ENCODE results near the gene DOCK9. TPM values are rescaled to one million over a fixed set of nuclear protein-coding genes. Genes with fewer than 3 reads are reported as not detected.

The DOCK9 gene
- total RNA-seq, 1 donor from 2014 or later = 99.8 TPM

DNA sequence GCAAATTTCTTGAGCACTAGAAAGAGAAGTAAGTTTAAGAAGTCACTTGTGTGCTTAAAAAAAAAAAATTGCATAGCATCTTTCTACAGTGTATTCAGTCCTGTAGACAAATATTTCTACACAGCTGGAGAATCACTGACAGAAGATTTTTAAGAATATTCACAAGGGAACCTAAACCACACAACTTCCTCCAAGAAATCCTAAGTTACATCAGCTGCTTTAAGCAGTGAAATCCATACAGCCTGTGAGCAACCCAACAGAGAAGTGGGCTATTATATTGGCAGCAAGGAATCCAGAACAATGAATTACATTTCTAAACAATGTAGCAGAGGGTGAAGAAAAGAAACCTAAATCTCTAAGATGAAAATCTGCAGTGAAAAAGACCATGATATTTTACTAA lies 1.5 kb downstream of the DOCK9 start:
- intact Hi-C loops (cut with micrococcal nuclease) = no loop called here

DNA sequence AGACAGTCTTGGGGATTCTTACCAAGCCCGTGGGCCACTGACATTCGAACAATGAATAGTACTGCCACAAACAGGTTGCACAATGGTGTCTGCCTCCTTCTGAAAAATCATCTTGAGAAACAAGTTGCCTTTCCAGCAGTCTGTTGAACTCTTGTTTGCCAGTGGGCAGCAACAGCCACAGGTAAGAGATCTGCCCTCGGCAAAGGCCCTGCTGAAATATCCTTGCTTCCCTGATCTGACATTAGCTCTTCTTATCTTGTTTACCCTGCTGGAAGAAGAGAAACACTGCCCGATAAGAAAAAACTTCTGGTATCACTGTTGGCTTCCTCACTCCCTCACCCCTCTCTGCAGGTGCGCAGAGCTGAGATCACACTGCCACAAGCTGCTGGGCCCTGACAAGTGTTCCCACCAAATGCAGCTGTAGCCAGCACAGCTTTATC lies 2.0 kb downstream of the DOCK9 start:
- intact Hi-C loops (cut with micrococcal nuclease) = no loop called here

DNA sequence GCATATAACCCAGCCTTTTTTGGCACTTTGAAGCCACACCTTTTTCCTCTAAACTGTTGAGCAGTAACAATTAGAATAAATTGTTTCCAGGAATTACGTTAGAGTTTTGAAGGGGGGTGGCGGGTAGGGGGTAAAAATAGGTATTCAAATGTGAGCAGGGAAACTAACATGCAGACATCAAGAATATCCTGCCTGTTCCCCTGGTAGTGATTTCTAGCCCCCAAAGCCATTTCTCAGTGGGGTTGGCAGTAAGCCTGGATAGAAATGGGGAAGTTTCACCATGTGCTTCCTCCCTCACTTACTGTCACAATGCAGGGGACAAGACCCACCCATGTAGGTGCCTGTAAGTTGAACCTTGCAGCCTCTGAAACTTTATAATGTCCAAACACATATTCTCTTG lies 3.8 kb downstream of the DOCK9 start:
- intact Hi-C loops (cut with micrococcal nuclease) = no loop called here

DNA sequence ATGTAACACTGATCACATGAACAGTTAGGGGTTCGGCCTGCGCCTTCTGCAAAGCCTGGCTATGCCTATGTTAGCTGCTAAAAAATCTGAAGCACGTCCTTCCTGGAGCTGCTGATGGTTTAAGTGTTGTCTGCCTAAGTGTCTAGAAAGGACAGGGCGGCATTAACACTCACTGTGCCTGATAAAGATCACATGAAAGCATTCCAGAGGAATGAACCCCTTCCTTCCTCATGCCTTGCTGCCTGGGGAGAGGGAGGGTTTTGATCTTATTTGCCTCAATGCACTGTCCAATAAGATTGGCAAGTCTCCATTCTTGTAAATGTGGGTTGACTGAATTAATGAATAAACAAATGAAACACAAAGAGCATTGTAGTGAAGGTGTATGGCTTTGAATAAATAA lies 5.2 kb downstream of the DOCK9 start:
- intact Hi-C loops (cut with micrococcal nuclease) = no loop called here

DNA sequence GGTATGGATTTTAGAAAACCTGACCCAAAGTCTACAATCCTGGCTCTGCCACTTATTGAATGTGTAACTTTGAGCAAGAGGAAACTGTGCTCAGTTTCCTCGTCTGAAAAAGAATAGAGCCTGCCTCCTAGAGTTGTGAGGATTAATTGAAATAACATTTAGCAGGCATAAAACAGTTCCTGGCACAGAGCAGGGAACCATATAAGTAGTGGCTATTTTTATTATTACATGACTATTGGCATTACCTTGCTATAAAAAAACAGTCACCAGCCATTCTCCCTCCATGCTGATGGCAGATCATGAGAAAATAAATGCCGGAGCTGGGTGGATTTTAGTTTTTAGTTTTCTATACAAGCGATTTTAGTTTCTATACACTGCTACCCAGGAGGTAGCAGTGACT lies 5.8 kb downstream of the DOCK9 start:
- intact Hi-C loops (cut with micrococcal nuclease) = no loop called here

DNA sequence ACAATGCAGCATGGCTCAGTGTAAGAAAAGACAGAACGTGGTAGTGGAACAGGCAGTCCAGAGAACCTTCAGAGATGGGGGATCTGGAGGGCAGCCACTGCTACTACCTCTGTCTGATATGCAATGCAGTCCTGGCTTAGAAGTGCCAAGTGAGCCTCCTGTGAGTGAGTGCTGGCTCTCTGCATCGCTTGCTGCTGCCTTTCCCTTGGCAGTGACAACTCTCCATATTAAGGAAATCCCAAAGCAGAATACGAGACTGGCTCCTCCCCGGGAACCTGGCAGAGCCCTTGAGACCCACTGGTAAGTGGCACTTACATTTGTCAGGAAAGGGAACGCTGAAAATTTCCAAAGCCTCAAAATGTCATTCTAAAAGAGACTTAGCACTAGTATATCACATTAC lies 7.5 kb downstream of the DOCK9 start:
- intact Hi-C loops (cut with micrococcal nuclease) = no loop called here

DNA sequence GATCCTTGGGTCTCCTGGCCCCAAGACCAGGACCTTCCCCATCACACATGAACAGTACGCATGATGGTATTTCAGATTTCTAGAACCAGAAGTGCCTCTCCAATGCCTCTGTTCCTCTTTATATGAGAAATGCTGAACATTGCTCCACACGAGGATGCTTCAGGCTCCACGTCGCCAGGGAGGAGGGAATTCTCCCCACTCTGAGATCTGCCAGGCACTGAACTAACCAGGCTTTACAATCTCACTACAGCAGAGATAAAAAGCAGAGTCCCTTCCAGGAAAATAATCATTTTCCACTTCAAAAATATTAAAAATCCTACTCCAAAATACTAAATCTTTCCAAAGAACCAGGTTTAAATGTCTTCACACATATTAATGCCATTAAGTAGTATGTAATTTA lies 10.4 kb downstream of the DOCK9 start:
- intact Hi-C loops (cut with micrococcal nuclease) = no loop called here

DNA sequence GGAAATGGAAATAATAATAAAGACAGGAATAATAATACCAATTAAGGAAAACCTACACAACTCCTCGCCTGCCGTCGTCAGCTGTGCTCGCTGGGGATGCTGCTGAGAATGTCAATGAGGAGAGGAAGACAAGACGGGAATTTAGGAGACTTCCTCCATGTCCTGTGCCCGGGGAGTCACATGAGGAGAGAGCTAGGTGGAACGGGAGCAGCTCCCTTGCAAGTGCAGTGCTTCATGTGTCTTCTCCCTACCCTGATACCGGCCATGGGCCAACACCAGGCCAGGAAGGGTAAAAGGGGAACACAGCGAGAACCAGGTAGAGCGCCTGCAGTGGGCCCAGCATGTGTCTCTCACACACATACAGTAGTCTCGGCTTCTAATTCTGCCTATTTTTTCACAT lies 11.8 kb downstream of the DOCK9 start:
- intact Hi-C loops (cut with micrococcal nuclease) = no loop called here

DNA sequence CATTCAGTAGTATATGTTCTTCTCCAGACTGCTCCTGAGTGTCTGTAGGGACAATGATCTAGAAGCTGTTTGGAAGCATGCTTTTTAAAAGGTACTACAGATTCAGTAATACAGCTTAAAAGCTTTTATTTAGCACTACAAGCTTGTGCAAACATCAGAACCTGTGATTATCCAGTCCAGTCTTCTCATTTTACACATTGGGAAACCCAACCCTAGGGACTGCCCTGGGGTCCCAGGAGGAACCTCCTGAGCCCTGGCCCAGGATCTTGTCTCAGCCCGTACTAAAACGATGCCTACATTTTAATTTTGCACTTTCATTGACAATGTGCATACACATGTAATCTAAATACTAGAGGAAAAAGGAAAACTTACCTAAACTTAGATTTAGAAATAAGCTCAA lies 12.5 kb downstream of the DOCK9 start:
- intact Hi-C loops (cut with micrococcal nuclease) = no loop called here

DNA sequence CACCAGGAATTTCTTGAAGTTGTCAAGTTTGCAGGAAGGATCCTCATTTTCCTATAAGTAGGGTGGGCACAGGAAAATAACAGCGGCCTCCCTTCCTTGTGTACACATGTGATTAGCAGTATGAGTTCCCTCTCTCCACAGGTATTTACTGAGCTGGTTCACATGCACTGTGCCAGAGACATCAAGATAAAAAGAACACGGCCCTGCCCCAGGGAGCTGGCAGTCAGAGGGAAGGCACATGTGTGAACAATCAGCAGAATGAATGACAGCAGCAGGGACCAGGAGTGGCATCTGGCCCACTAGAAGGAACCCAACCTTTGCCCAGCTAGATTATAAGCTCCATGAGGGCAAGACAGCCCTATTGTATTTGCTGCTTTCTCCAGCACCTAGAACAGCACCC lies 13.9 kb downstream of the DOCK9 start:
- intact Hi-C loops (cut with micrococcal nuclease) = no loop called here

DNA sequence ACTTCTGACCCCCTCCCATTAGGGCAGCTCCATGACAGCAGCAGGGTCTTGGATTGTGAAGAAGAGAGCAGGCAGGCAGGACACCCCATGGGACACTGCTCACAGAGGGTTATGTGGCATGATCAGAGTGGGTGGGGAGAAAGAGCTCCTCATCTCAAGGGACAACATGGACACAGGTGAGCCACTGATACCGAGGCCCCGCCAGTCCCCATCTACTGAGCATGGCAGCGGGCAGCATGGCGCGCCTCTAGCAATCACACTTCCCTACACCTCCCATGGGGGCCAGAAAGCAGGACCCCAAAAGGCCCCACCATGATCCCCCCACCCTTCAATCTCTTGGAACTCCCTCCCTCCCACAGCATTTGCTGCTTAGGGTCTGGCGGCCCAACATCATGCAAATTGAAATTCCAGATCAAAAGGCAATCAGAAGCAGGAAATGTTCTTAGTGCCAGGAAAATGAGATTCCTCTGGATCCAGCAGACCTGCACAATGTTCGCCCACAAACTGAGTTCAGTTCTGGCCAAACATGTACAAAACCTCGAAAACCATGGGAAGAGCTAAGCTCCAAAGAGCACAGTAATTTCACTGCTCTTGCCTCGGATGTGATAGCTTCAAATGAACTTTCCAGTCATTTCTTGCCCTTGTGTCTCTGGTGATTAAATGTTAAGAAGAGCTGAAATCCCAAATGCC lies 14.8 kb downstream of the DOCK9 start:
- intact Hi-C loops (cut with micrococcal nuclease) = no loop called here

DNA sequence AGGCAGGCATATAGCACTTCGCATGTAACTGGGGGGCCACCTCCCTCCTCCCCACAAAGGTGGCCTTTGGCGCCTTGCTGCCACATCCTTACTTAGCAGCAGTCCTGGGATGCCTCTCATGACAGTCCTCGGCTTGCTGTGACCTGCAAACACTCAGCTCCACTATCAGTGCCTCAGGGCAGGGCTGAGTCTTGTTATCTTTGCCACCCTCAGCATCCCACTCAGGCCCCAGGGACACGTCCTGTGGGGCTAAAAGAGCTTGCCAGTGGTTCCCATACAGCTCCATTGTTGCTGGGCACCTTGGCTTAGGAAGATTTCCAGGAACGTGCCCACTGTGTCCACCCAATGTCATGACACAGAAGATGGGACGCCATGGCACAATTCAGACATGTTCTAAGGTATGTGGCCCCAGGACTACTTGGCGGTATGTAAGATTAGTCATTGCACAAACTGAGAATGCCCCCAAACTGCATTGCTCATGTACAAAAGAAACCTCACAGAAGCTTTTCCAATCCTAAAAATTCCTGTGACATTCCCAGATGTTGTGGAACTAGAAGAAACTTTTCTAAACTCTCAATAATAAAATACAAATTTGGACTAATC lies 16.3 kb downstream of the DOCK9 start:
- intact Hi-C loops (cut with micrococcal nuclease) = no loop called here

DNA sequence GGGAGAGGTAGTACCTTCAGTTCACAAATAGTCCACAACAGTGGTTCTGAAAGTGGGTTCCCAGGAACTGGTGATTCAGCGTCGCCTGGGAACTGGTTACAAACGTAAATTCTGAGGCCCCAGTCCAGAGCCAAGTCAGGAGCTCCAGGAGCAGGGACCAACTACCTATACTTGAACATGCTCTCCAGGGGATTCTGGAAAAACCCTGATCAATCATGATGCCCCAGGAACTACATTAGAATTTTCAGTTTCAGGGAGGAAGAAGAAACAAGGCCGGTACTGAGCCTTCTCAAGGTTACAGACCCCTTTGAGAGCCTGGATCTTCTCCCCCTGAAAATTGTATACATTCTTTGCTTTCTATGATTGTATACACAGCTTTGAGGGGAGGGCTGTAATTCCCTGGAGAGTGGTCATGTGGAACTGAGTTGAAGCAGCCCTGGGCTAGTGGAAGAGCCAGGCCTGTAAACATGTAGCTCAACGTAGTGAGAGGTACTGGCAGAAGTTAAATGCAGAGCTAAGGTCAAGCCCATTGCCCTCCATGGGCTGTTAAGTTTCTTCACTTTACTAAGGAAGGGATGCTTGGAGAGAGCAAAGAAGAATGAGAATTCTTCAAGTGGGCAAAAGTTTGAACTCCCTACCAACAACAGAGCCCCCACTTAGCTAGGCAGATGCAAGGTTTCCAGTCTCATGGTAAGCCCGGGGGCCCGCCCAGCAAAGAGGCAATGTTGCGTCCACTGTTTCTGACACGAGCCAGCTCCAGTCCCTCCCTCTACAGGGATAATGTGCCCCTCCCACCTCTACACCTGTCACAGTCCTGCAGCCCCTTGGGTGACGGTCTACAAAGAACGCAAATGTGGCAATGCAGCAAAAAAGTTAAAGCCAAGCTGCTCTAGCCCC lies 17.0 kb downstream of the DOCK9 start:
- intact Hi-C loops (cut with micrococcal nuclease) = no loop called here

DNA sequence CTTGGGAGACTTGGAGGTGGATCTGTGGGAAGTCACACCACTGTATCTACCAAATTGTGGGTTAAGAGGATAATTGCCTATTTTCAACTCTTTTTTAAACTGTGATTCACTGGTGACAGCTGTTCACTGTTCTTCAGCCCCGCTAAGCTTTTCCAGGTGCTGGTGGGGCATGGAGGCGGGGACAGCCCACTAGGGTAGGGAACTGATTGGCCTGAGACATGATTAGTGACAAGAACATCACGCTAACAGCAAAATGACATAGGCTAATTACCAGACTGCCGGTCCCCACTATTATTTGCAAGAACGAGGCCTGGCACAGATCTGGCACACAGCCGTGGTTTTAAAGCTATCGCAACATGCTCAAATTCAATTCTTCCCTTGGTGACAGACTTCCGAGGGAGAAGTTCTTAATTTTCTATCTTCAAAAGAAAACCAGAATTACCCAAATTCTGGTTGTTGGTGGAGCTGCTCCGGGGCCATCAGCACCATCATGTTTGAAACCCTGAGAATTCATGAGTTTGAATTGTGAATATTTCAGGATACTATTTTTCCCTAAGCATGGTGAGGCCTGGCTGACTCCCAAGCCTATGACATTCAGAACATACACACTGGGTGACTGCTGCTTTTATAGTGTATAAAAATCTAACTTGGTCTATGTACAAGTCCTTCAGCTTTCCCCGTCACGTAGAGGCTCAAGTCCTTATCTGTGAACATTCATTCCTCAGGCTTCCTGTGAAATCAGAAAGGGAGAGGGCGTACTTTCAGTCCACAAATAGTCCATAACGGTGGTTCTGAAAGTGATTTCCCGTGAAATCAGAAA lies 17.9 kb downstream of the DOCK9 start:
- intact Hi-C loops (cut with micrococcal nuclease) = no loop called here

DNA sequence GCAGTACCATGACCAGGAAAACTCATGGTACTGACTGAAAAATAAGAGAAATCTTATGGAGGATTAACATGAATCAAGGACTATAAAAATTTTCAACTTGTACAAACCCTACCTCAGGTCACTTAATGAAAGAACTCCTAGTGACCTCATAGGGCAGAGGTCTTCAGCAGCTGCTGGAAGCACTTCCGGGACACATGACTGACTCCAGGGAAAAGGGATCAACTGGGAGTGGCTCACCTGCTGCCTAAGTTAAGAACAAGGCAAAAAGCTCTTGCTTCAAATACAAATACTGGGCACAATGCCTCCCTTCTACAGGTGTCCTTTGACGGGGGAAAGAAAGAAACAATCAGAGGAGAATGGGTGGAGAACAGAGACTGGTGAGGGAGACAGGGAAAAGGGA lies 18.6 kb downstream of the DOCK9 start:
- intact Hi-C loops (cut with micrococcal nuclease) = no loop called here

DNA sequence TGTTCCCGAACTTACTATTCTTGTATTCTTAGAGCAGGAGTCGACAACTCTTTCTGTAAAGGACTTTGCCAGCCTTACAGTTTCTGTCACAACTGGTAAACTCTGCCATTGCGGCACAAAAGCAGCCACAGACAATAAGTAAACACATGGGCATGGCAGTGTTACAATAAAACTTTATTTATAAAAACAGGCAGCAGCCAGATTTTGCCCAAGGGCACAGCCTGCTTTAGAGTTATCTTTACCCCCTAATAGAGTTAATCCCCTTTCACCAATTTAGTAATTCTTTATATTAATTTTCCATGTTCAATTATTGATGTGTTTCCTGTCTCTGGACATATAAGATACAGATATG lies 19.4 kb downstream of the DOCK9 start:
- intact Hi-C loops (cut with micrococcal nuclease) = no loop called here

DNA sequence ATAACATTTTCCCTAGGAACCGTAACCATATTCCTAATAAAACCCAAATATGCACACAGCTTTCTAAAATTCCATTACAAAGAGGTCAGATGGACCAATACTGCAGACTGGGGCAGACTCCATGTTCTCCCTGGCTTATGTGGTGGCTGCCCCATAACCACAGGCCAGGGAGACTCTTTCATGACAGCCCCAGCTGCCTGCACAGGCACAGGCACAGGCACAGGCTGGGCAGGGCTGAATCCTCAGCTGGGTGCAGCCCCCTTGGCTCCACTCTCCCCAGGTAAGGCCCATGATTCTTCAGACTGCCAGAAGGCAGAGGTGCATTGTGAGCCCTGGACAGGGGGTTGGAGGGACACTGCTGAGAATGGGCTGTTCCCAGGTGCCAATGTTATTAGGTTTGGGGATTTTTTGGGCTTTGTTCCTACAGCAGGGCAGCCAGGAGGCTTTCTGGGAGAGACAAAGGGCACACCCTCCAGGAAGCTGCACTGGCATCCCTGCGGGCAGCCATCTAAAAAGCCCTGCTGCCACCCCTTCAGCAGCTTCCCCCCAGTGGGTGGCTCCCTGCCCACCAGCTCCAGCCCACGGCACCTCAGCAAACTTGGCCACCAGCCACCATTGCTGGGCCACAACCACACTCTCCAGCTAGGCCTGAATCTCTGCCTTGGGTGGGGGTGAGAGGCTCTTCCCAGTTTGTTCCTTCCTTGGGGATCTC lies 20.0 kb downstream of the DOCK9 start:
- intact Hi-C loops (cut with micrococcal nuclease) = no loop called here

DNA sequence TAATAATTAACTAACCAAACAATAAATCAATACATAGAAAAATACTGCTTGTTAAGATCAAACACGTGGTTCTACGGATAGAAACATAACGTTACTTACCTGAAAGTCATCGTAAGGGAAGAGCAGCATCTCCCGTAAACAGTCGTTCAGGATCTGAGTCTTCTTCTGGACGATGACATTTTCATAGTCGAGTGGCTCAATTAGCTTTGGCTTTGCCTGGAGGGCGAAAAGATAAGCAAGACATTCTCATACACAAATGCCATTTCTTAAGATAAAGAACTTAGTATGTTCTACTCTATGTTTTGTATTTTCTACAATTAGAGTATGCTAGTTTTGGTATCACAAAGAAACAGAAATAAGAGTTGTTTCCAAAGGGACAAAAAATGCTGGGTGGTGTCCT lies 22.5 kb downstream of the DOCK9 start:
- intact Hi-C loops (cut with micrococcal nuclease) = no loop called here

DNA sequence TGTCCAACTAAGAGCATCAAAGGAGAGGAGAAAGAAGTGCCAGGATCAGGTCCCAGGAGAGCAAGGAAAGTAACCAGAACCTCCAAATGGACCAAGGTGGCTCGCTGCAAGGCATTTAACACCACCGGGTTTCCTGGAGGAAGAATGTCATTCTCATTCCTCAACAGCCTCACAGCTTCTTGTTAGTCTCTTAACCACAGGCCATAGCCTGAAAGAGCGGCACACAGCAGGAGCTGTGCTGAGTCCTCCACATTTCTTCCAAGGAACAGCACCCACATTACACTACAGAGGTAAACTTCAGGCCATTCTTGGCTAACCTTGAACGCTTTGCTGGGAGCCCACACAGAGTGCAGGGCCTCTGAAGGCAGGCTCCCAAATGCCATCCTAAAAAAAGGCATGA lies 23.6 kb downstream of the DOCK9 start:
- intact Hi-C loops (cut with micrococcal nuclease) = no loop called here

DNA sequence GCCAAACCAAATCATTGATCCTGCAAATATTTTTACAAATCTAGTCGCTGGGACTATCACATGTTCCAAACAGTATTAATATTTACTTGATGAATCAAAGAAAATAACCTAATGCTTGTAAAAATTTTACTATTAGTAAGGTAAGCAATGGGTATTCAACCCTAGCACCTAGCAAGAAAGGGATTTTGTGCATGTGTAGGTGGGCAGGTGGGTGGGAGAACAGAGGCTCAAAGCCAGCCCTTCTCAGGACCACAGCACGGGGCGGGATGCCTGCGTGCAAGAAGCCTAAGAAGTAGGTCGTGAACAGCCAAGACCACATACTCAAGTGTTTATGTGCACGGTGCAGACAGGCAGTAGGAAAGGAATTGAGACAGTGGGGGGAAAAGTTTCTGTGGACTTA lies 26.6 kb downstream of the DOCK9 start:
- intact Hi-C loops (cut with micrococcal nuclease) = no loop called here

DNA sequence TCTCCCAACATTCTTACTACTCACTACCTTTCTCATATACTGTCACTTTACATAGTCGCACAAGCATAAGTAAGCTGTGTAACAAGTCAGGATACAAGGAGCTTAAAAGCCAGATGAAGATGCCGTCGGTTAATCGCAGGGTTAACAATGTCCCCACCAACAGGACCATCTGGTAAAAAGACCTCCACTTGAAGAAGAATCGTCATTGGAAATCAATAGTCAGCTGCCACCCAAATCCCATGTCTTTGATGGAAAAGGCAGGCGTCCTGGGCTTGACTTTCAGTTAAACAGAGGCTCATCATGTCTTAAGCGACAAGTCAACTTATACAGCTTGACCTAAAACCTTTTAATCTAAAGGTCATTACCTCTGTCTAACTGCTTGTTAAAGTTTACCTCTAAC lies 27.2 kb downstream of the DOCK9 start:
- intact Hi-C loops (cut with micrococcal nuclease) = no loop called here
